ENCODE measurements around the gene CCSAP.

The CCSAP gene

DNA sequence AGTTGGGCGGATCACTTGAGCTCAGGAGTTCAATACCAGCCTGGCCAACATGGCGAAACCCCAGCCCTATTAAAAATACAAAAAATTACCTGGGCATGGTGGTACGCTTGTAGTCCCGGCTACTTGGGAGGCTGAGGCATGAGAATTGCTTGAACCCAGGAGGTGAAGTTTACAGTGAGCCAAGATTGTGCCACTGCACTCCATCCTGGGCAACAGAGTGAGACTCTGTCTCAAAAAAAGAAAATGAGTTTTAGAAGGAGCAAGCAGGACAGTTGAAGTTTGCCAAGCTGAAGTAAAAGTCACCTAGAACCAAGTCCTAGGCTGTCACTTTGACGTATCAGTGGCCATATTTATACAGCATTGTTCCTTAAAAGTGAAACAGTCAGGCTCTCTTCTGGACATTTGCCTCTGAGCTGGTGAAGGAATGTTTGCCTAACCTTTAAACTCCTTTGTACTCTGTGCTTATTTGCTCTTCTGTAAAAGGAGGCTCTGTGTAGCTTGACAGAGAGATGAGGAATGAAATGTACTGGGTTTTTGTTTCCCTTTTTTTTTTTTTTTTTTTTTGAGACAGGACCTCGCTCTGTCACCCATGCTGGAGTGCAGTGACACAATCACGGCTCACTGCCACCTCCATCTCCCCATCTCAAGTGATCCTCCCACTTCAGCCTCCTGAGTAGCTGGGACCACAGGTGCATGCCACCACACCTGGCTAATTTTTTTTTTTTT, 69.2 kb downstream of the CCSAP start:
- no peak overlapping the region for H3K4me3 ChIP-seq (ENCODE audit: low read depth, low read length)
- TF ChIP-seq, protein P1, sequence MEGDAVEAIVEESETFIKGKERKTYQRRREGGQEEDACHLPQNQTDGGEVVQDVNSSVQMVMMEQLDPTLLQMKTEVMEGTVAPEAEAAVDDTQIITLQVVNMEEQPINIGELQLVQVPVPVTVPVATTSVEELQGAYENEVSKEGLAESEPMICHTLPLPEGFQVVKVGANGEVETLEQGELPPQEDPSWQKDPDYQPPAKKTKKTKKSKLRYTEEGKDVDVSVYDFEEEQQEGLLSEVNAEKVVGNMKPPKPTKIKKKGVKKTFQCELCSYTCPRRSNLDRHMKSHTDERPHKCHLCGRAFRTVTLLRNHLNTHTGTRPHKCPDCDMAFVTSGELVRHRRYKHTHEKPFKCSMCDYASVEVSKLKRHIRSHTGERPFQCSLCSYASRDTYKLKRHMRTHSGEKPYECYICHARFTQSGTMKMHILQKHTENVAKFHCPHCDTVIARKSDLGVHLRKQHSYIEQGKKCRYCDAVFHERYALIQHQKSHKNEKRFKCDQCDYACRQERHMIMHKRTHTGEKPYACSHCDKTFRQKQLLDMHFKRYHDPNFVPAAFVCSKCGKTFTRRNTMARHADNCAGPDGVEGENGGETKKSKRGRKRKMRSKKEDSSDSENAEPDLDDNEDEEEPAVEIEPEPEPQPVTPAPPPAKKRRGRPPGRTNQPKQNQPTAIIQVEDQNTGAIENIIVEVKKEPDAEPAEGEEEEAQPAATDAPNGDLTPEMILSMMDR (IDR thresholded peaks at IDR 0.05; ENCODE audit: low read depth, low read length), result no peak

DNA sequence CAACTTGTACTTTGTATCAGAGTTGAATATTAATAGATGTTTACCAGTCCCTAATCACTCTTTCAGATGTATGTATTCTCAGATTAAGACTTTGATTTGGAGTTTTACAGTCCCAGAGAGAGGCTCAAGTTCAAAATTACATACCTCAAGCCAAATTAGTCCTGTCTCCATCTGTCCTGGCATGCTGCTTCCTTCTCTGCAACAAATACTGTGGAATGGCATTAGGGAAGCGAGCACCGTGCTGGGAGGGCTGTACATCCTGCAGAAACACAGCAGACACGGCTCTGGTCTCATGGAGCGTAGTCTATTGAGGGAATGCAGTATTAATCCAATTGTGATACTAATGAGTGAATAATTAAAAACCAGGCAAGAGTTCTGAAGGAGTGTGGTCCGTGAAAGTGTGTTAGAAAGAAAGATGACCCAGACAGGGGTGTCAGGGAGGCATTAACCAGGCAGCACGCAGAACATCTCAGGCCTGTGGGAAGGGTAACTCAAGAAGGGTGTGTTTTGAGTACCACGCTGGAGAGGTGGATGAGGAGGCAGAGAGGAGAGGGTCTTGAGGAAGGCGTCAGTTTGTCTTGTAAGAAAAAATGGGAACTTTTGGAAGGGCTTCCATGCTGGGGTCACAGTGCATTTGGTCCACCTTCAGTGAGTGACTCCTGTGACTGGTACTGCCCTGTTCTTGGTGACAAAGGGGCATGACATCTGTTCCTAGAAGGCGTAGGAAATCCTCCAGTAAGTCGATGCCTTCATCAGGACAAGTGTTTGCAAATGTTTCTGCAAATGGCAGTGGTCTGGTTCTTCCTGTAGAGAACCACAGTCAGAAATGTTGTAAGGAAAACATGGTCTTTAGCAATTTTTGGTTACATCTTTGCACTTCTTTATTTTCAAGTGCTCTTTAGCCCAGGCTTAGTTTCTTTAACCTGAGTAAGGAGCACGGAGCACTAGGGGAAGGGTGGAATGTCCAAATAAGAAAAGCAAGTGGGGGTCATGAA, 70.4 kb downstream of the CCSAP start:
- H3K4me3 ChIP-seq (ENCODE audit: low read depth, low read length), result peak overlapping the region; percentile 85
- TF ChIP-seq, protein P1 (IDR thresholded peaks at IDR 0.05; ENCODE audit: low read depth, low read length), result no peak

DNA sequence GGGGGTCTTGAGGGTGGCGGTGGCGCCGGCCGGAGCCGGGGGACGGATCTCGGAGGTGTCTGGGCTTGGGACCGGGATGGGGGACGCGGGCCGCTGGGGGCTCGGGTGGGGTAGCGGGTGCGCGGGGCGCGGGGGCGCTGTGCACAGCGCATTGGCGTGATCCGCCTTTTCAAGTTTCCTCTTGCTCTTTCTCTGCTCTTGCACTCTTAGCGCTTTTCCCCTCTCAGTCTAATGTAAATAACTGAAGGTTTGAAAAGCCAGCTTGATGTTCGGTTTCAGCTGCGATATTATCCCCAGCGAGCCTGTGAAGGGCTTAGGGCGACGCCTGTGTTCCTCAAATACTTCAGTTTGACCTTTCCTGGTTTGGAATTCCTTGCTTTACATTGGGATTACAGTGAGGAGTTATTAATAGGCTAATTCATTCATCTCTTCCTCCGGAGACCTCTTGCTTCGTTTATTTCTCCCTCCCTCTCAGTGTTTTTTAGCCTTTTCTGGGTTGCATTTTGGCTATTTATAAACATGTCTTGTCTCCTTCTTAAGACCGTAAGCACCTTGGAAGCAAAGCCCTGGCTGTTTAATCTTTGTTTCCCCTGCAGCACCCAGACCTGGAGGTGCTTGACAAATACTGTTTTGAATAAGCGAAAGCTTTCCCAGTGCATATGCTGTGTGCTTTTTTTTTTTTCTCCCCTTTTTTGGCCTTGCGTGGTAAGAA, 71.2 kb downstream of the CCSAP start:
- peak overlapping the region; percentile 85 for H3K4me3 ChIP-seq (ENCODE audit: low read depth, low read length)
- TF ChIP-seq, protein P1 (IDR thresholded peaks at IDR 0.05; ENCODE audit: low read depth, low read length), result no peak
